ENCODE data around the gene SFXN4. TPM values are rescaled to one million over a fixed set of nuclear protein-coding genes. Genes with fewer than 3 reads are reported as not detected.
"Not testable (repeated sequence)": the region's sequence is repeated elsewhere in the genome, so short reads cannot be mapped to it uniquely, and the experiment has no call there.

The SFXN4 gene
- total RNA-seq, 1 experiment from 2014 or later = 58.9 TPM

GRCh38 chr10:119100434-119101238 lies 64.9 kb downstream of the SFXN4 start:
- in situ Hi-C loops (cut with HindIII; ENCODE audit: low pct_unique_long_range_greater_than_20kb, low sequenced_read_pairs) = no loop called here
- DNase-seq (ENCODE audit: low read depth, low spot score) = no peak

DNA sequence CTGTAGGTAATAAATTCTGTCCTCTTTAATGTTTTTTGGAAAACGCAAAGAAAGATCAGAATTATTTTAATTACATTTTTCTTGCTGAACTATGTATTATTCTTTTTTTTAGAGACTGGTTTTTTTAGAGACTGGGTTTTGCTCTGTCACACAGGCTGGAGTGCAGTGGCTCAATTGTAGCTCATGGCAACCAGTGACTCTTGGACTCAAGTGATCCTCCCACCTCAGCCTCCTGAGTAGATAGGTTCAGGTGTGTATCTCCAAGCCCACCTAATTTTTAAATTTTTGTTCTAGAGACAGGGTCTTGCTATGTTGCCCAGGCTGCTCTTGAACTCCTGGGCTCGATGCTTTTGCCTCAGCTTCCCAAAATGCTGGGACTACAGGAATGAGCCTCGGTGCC lies 66.9 kb downstream of the SFXN4 start:
- DNase-seq (ENCODE audit: low read depth, low spot score) = no peak
- in situ Hi-C loops (cut with HindIII; ENCODE audit: low pct_unique_long_range_greater_than_20kb, low sequenced_read_pairs) = no loop called here

- in situ Hi-C loops (cut with HindIII; ENCODE audit: low pct_unique_long_range_greater_than_20kb, low sequenced_read_pairs); DNase-seq (ENCODE audit: low read depth, low spot score): not testable (repeated sequence)
Observed at GRCh38 chr10:119096641-119097415, 68.7 kb downstream of the SFXN4 start.

GRCh38 chr10:119095640-119096039 lies 69.9 kb downstream of the SFXN4 start:
- in situ Hi-C loops (cut with HindIII; ENCODE audit: low pct_unique_long_range_greater_than_20kb, low sequenced_read_pairs) = no loop called here
- DNase-seq (ENCODE audit: low read depth, low spot score) = no peak

- no peak for DNase-seq (ENCODE audit: low read depth, low spot score)
- in situ Hi-C loops (cut with HindIII; ENCODE audit: low pct_unique_long_range_greater_than_20kb, low sequenced_read_pairs) = no loop called here
Observed at GRCh38 chr10:119090968-119091367, 74.5 kb downstream of the SFXN4 start.

Small RNAs within 50 kb of the gene (small RNA-seq; reads per million reads assigned to genes)
- 0 reads per million in 2 experiments for gene AL355598.1
- 0 reads per million in 2 experiments for gene RN7SL749P

Other genes with a start within 250 kb of the SFXN4 start
- gene NANOS1, start 136.0 kb downstream of the SFXN4 start, total RNA-seq (2014; rRNA removed; shearing (Covaris generic)) = 3.5 and 5.7 TPM in 2 replicates
- 112 and 130 TPM in 2 replicates for gene EIF3A, start 84.9 kb downstream of the SFXN4 start, total RNA-seq (2014; rRNA removed; shearing (Covaris generic))
- gene DENND10, start 61.6 kb downstream of the SFXN4 start, total RNA-seq (2014; rRNA removed; shearing (Covaris generic)) = 52.5 and 55.6 TPM in 2 replicates
- gene PRDX3, start 13.1 kb upstream of the SFXN4 start, total RNA-seq (2014; rRNA removed; shearing (Covaris generic)) = 245 and 273 TPM in 2 replicates
- 4.2 and 4.8 TPM in 2 replicates for gene GRK5, start 41.9 kb upstream of the SFXN4 start, total RNA-seq (2014; rRNA removed; shearing (Covaris generic))